AG09309 (cell line): ENCODE measurements around the gene ZBTB2.
A peak's percentile ranks its signal among the peaks of the same experiment; 100 is the strongest.

Experiments used
- DNase-seq: peaks from one replicate; pipeline ENCODE4 v3.0.0-alpha.2; 2010; ENCODE audit warnings: low read depth
- H3K4me3 ChIP-seq: 2 replicates; pipeline ENCODE4 v1.5.1; 2011; ENCODE audit warnings: mild to moderate bottlenecking, low read depth, low read length, moderate library complexity; ENCODE audit not compliant: control insufficient read depth
- TF ChIP-seq, protein P1 (sequence below): IDR thresholded peaks from 2 replicates; pipeline ENCODE4 v1.5.1; 2011; ENCODE audit warnings: mild to moderate bottlenecking, low read depth, low read length, inconsistent platforms; ENCODE audit not compliant: insufficient read depth, control insufficient read depth; ENCODE audit errors: missing control alignments

The ZBTB2 gene, protein sequence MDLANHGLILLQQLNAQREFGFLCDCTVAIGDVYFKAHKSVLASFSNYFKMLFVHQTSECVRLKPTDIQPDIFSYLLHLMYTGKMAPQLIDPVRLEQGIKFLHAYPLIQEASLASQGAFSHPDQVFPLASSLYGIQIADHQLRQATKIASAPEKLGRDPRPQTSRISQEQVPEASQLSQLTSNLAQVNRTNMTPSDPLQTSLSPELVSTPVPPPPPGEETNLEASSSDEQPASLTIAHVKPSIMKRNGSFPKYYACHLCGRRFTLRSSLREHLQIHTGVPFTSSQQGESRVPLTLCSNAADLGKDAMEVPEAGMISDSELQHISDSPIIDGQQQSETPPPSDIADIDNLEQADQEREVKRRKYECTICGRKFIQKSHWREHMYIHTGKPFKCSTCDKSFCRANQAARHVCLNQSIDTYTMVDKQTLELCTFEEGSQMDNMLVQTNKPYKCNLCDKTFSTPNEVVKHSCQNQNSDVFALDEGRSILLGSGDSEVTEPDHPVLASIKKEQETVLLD

DNA sequence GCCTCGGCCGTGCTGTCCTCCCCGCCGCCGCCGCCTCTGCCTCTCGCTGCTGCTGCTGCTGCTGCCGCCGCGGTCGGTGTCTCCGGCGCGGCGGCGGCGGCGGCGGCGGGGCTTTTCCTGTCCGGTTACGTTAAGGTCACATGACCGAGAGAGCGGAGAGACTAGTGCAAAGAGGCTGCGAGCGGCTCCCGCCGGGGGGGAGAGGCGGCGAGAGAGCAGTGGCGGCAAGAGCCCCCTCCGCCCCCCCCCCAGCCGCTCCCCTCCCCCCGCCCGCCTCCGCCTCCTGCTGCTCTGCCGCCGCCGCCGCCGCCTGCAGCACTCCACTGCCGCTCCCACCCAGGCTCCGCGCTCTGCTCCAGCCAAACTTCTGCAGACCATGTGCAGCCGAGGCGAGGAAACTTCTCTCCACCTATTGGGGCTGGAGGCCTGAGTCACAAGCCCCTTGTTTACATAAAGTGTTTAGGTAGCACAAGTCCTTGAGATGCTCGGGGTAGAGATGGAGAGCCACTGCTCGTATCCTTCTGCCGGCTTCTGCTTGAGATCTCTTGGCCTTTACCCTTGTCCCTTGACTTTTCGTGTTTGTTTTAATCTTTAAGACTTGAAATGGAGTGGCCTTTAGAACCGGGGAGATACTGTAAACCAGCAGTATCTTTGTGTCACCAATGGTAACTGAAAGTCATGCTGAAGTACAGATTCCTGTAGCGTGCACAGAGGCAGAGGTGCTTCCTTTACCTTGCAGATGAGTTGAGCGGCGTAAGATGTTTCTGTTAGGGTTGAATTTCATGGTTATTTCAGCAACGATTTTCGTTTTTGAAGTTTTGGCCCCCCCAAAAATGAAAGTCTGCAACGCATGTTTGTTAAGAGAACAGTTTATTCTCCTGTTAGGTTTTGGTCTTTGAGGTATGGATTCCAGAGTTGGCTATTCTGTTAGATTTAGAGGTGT, at the start of gene ZBTB2:
Gene ZBTB2, minus strand, starts transcription at position 89 of the 943 bp plus-strand sequence. CDS start 17,922 bp downstream, outside the sequence.
- TF ChIP-seq, protein P1, sequence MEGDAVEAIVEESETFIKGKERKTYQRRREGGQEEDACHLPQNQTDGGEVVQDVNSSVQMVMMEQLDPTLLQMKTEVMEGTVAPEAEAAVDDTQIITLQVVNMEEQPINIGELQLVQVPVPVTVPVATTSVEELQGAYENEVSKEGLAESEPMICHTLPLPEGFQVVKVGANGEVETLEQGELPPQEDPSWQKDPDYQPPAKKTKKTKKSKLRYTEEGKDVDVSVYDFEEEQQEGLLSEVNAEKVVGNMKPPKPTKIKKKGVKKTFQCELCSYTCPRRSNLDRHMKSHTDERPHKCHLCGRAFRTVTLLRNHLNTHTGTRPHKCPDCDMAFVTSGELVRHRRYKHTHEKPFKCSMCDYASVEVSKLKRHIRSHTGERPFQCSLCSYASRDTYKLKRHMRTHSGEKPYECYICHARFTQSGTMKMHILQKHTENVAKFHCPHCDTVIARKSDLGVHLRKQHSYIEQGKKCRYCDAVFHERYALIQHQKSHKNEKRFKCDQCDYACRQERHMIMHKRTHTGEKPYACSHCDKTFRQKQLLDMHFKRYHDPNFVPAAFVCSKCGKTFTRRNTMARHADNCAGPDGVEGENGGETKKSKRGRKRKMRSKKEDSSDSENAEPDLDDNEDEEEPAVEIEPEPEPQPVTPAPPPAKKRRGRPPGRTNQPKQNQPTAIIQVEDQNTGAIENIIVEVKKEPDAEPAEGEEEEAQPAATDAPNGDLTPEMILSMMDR, result no peak
- H3K4me3 ChIP-seq, result peak within 1 kb of the TSS; percentile 74
- DNase-seq, result no peak

DNA sequence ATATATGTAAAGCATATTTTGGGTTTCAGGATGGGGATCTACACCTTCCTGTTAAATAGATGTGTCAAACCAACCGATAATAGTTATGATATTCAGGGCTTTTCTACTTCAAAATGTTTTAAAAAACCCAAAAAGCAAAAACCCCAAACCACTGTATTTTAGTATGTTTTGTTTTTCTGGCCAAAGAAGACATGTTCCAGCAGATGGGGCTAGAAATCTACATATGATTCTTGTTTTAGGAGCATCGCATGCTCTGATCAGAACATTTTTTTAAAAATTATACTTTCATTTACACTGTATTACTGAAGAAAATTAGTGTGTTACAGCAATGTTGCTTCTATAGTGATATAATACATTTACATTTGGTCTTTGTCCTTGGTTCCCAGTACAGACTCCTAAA, 49.6 kb upstream of the ZBTB2 start:
- TF ChIP-seq, protein P1, result peak; percentile 52
- H3K4me3 ChIP-seq, result no peak overlapping the region
- DNase-seq, result no peak

DNA sequence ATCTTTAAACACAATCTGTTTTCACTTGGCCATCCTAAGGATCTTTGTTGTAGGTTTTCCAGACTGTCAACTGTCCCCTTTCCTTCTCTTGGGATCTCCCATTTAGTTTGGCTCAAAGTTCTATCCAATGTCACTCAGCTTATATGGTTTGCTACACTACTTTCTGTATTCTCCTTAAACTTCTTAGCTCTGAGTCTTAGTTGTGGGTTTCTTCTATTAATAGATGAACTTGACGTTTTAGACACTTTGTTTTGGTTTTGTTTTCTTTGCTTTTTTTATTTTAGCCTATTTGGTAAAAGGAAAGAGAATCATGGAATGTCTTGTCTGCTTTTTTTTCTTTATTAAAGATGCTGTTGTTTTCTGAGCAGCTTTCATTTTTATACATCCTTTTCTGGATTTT, 49.1 kb upstream of the ZBTB2 start:
- DNase-seq, result no peak
- TF ChIP-seq, protein P1, result no peak
- H3K4me3 ChIP-seq, result no peak overlapping the region

DNA sequence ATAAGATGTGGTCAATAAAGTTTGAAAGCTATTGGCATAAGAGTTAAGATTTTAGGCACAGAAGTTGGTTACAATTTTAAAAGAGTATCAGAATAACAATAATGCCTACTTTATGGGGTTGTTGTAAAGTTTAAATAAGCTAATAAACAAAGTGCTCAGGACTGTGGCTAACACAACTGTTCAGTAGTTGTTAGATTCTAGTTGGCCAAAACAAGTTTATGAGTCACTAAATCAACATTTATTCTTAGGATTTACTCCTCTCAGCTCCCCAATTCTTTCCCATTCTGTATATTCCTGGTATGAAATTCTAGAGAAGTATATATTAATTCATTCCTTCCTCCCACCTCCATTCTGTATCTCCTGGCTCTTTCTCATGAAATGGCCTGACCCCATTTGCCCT, 46.0 kb upstream of the ZBTB2 start:
- TF ChIP-seq, protein P1, result no peak
- H3K4me3 ChIP-seq, result no peak overlapping the region
- DNase-seq, result no peak

DNA sequence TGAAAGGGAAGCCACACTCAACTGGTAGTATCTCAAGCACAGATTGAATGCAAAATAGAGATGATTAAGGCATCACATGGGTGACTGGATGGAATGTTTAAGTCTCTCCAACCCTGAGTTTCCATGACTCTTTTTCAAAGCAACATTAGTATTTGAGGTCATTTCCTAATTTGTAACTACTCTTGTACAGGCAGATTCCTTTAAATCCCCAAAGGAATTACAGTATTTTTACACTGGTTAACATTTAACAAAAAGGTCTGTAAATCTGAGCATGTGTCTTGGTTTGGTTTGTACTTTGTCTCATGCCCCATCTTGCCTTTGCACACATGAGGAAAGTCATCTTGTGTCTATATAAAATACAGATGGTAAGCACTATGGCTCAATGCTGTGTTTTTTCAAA, 45.4 kb upstream of the ZBTB2 start:
- H3K4me3 ChIP-seq, result no peak overlapping the region
- TF ChIP-seq, protein P1, result no peak
- no peak for DNase-seq

DNA sequence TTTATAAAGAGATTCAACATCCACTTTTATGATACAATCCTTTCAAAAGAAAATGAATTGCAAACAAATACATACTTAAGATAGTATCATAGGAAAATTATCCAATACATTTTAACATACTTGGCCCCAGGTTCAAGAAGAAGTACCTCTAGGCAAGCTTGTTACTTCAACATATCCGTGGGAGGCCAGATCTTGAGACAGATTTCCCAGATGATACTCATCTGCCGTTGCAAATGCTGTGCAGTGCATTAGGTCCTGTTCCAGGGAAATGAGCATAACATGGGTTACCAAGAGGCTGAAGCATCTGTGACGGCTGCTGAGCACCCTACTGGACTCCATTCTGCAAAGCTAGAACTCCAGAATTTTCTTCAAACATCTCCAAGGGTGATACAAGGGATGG, 44.9 kb upstream of the ZBTB2 start:
- no peak for DNase-seq
- TF ChIP-seq, protein P1, result no peak
- H3K4me3 ChIP-seq, result no peak overlapping the region
